Measurements from ENCODE around the gene ADAMTS15.

DNA sequence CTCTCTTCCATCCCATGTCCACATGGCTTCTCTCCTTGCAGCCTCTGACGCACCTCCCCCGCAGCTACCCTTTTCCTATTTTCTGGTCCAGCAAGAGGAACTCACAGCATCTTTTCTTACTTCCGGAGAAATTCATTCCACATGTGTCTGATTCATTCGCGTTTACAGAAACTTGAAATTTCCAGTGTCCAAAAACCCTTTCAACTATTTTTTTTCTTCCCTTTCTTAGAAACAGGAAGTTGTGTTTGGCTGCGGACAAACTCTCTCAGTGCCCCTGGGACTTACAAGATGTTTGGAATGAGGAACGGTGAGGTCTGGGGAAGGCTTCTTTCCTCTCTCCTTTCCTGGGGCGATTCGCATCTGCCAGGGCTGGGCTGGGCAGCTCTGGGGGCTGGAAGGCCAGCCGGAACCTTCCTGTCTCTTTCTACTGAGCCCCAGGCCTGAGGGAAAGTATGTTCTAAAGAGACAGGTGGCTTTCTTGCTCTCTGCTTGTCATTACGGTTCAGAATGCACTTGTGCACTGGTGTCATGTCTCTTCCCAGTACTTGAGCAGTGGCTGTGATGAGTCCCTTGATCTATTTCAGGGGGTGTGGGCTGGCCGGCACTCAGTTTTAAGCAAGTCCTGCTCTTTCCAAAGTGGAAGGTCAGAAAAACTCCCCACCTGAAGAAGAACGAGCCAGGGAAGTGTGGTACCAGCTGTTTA lies 47.5 kb upstream of the ADAMTS15 start:
- TF ChIP-seq POLR2AphosphoS5 (IDR thresholded peaks at IDR 0.05) (no peak), POLR2A (IDR thresholded peaks at IDR 0.05) (no peak)
